GM23248 (cell line): ENCODE data around the gene KCTD5. TPM values are rescaled to one million over a fixed set of nuclear protein-coding genes. Genes with fewer than 3 reads are reported as not detected.

Source experiments
- DNase-seq: peaks from one replicate; pipeline ENCODE4 v3.0.0-alpha.2; 2015
- H2AFZ ChIP-seq: fragments of 200-600 bp; sonication (generic); 2 replicates; pipeline ENCODE4 v1.6.1; 2016; ENCODE audit warnings: antibody characterized with exemption
- H3F3A ChIP-seq: fragments of 200-600 bp; sonication (generic); 2 replicates; pipeline ENCODE4 v1.6.1; 2016; ENCODE audit warnings: mild to moderate bottlenecking, antibody characterized with exemption, mixed run types; ENCODE audit not compliant: insufficient read depth
- H3K27ac ChIP-seq: fragments of 200-600 bp; sonication (generic); 2 replicates; pipeline ENCODE4 v1.5.1; 2016; ENCODE audit warnings: mild to moderate bottlenecking
- H3K27me3 ChIP-seq: fragments of 200-600 bp; sonication (generic); replicated peaks from 2 replicates; pipeline ENCODE4 v1.6.1; 2016; ENCODE audit warnings: mild to moderate bottlenecking; ENCODE audit not compliant: insufficient read depth
- H3K36me3 ChIP-seq: fragments of 200-600 bp; sonication (generic); 2 replicates; pipeline ENCODE4 v1.6.1; 2016; ENCODE audit warnings: low read depth, mild to moderate bottlenecking
- H3K4me1 ChIP-seq: fragments of 200-600 bp; sonication (generic); 2 replicates; pipeline ENCODE4 v1.6.1; 2016; ENCODE audit warnings: mild to moderate bottlenecking; ENCODE audit not compliant: insufficient read depth
- H3K4me2 ChIP-seq: fragments of 200-600 bp; sonication (generic); one replicate; pipeline ENCODE4 v1.6.1; 2016; ENCODE audit warnings: mild to moderate bottlenecking; ENCODE audit not compliant: unreplicated experiment
- H3K4me3 ChIP-seq: fragments of 200-600 bp; sonication (generic); 2 replicates; pipeline ENCODE4 v1.5.1; 2016; ENCODE audit warnings: mild to moderate bottlenecking
- H3K79me2 ChIP-seq: fragments of 200-600 bp; sonication (generic); 2 replicates; pipeline ENCODE4 v1.6.1; 2016; ENCODE audit warnings: mild to moderate bottlenecking; ENCODE audit not compliant: insufficient read depth
- H3K9ac ChIP-seq: fragments of 200-600 bp; sonication (generic); 2 replicates; pipeline ENCODE4 v1.6.1; 2016; ENCODE audit warnings: mild to moderate bottlenecking
- H3K9me2 ChIP-seq: fragments of 200-600 bp; sonication (generic); 2 replicates; pipeline ENCODE4 v1.6.1; 2016; ENCODE audit warnings: mixed run types, mild to moderate bottlenecking, moderate library complexity; ENCODE audit not compliant: insufficient read depth
- H3K9me3 ChIP-seq: fragments of 200-600 bp; sonication (generic); one replicate; pipeline ENCODE4 v1.6.1; 2017; ENCODE audit warnings: low read depth
- H4K20me1 ChIP-seq: fragments of 200-600 bp; sonication (generic); 2 replicates; pipeline ENCODE4 v1.6.0; 2016; ENCODE audit not compliant: insufficient read depth
- EZH2 ChIP-seq: fragments of 200-600 bp; sonication (generic); IDR thresholded peaks from 2 replicates; pipeline ENCODE4 v1.6.1; 2018; ENCODE audit warnings: antibody characterized with exemption, mild to moderate bottlenecking; ENCODE audit not compliant: insufficient read depth, poor library complexity, severe bottlenecking
- EZH2phosphoT487 ChIP-seq: fragments of 200-600 bp; sonication (generic); IDR thresholded peaks from 2 replicates; pipeline ENCODE4 v1.6.1; 2018; ENCODE audit warnings: antibody characterized with exemption, moderate library complexity, mild to moderate bottlenecking, low read depth; ENCODE audit not compliant: insufficient read depth
- WGBS, 2 experiments: methylation state at CpG; one replicate each; pipeline ENCODE4 v1.1.6; 2015 to 2017; ENCODE audit warnings: low lambda C conversion rate in 2 of 2, low coverage in 1 of 2; ENCODE audit errors: missing lambda C conversion rate in 2 of 2; 5-methylcytosine and 5-hydroxymethylcytosine counted together
- in situ Hi-C: fragments of 300-500 bp; cut with MboI; formaldehyde crosslinking; loops from 2 replicates; pipeline ENCODE4 v1.15.0; 2020
- polyA plus RNA-seq: library from polyadenylated mRNA; unstranded; fragments of >200 nt; fragmentation: Nextera tagmentation; extraction: Ambion mirVana; gene quantifications from 2 replicates; pipeline ENCODE4 v1.2.1, GENCODE V29; 2016
- total RNA-seq: library from RNA; depleted of rRNA; stranded (reverse); fragments of >200 nt; shearing (Covaris generic); gene quantifications from 2 replicates; pipeline ENCODE4 v1.2.3, GENCODE V29; 2014

KCTD5 gene
- total and polyA plus RNA-seq, 2 experiments from 2014 or later: 33.2 to 38.3 TPM

DNA sequence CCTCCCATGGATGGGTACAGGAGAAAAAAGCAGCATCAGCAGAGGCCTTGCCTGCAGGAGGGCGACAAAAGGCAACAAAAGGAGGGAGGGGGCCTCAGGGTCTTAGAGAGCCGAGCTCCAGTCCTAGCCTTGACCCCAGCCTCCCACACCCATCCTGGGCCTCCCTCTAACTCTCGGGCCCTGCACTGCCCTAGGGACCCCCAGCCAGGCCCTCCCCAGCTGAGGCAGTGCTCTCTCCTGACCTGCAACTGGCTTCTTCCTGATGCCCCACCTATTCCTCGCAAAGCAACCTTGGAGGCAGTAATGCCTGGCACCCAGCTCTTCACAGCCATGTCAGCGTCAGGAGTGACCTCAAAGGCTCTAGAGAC lies 54.9 kb downstream of the KCTD5 start:
- no peak overlapping the region for H2AFZ ChIP-seq
- DNase-seq: no peak
- 83 to 85% methylated on average over 5 of the region's 5 CpGs for WGBS, 2 experiments

DNA sequence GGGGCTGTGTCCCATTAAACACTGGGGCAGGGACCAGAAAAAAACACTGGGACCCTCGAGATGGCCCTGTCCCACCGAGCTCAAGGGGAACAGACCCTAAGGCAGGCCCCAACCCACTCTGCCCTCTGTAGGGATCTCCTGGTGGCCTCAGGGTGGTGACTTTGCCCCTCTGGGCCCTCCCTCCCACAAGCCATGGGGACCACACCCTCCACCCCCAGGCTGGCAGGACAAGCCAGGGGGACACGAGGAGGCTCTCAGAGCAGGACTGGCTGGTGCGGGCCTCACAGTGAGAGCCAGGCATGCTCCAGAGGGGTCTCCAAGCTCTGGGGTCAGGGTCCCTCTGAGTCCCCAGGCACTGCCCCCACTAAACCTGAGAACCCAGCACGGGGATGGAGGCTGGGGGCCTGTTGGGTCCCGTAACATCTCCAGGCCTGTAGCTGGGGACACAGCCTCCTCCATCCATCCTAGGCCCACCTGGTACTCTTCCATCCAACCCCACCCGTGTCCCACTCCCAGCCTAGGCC lies 55.6 kb downstream of the KCTD5 start:
- H3K27ac ChIP-seq: no peak overlapping the region
- H3K36me3 ChIP-seq: no peaks in the 10 kb centered on the region
- DNase-seq: no peak
- H4K20me1 ChIP-seq: no peaks in the 10 kb centered on the region
- H2AFZ ChIP-seq: no peak overlapping the region
- H3F3A ChIP-seq: no peaks in the 10 kb centered on the region
- in situ Hi-C loops: no loop called here
- no peaks in the 10 kb centered on the region for H3K79me2 ChIP-seq
- no peaks in the 10 kb centered on the region for H3K4me1 ChIP-seq
- H3K27me3 ChIP-seq: no peaks in the 10 kb centered on the region
- H3K4me3 ChIP-seq: no peak overlapping the region
- H3K9me2 ChIP-seq: no peaks in the 10 kb centered on the region
- WGBS, 2 experiments: 59 to 66% methylated on average over 4 to 7 of the region's 7 CpGs
- H3K9ac ChIP-seq: no peak overlapping the region
- no peak for TF ChIP-seq EZH2phosphoT487
- TF ChIP-seq EZH2: no peak
- no peaks in the 10 kb centered on the region for H3K9me3 ChIP-seq
- H3K4me2 ChIP-seq: no peak overlapping the region

More for the DNA sequence above, 54.9 kb downstream of the KCTD5 start:
- H3K4me1 ChIP-seq: no peaks in the 10 kb centered on the region
- TF ChIP-seq EZH2: no peak
- TF ChIP-seq EZH2phosphoT487: no peak
- no peak overlapping the region for H3K4me2 ChIP-seq
- no peak overlapping the region for H3K9ac ChIP-seq
- H3K27me3 ChIP-seq: no peaks in the 10 kb centered on the region
- no peaks in the 10 kb centered on the region for H4K20me1 ChIP-seq
- H3K27ac ChIP-seq: no peak overlapping the region
- no peaks in the 10 kb centered on the region for H3K36me3 ChIP-seq
- no peaks in the 10 kb centered on the region for H3K9me2 ChIP-seq
- no peaks in the 10 kb centered on the region for H3K79me2 ChIP-seq
- H3F3A ChIP-seq: no peaks in the 10 kb centered on the region
- no peaks in the 10 kb centered on the region for H3K9me3 ChIP-seq
- in situ Hi-C loops: no loop called here
- H3K4me3 ChIP-seq: no peak overlapping the region

DNA sequence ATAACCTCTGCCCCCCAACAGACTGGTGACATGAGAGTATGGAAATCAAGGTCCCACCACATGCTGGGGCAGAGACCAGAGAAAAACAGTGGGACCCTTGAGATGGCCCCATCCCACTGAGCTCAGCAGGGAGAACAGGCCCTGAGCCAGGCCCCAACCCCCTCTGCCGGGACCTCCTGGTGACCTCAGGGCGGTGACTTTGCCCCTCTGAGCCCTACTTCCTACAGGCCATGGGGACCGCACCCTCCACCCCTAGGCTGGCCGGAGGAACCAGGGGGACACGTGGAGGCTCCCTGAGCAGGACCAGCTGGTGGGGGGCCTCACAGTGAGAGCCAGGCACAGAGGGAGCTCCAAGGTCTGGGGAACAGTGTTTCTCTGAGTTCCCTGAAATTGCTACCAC lies 56.3 kb downstream of the KCTD5 start:
- Histone ChIP-seq H2AFZ (no peak overlapping the region), H3K4me1 (no peaks in the 10 kb centered on the region), H4K20me1 (no peaks in the 10 kb centered on the region), H3K27me3 (no peaks in the 10 kb centered on the region), H3F3A (no peaks in the 10 kb centered on the region), H3K36me3 (no peaks in the 10 kb centered on the region), H3K9me3 (no peaks in the 10 kb centered on the region), H3K4me2 (no peak overlapping the region), H3K9ac (no peak overlapping the region), H3K79me2 (no peaks in the 10 kb centered on the region), H3K27ac (no peak overlapping the region), H3K4me3 (no peak overlapping the region), H3K9me2 (no peaks in the 10 kb centered on the region)
- in situ Hi-C loops: no loop called here
- no peak for DNase-seq
- WGBS, 2 experiments: 48 to 76% methylated on average over 3 to 5 of the region's 5 CpGs
- TF ChIP-seq EZH2 (no peak), EZH2phosphoT487 (no peak)

DNA sequence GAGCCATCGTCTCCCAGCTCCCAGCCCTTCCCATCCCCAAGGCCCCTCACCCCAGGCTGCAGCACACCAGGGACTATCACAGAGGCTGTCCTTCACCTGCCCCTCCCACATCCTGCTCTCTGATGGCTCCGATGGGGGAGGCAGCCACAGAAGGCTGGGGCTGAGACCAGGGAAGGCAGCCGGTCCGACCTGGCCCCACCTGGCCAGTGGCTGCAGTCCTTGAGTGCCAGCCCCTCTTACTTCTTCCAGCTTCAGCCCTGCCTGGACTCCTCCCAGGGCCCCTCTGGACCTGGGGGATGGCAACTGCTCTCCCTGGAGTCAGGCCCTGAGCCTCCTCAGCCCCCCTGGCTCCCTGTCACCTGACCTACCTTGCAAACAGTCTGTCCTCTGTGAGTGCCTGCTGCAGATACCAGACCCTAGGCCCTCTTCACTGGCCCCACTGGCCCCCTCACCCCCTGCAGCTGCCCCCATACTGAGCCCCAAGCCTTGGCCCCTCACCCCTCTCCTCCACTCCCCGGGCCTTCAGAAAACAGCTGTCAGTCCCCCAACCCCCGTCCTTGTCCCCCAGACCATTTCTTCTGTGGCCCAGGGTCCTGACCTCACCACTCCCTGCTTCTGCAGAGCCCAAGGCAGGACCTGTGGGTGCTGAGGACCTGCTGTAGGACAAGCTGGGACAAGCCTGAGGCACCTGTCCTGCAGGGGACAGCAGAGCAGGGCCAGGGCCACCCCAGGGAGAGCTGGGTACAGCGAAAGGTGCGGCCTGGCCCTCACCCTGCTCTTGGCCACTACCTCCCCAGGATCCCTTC lies 57.5 kb downstream of the KCTD5 start:
- TF ChIP-seq EZH2phosphoT487 (no peak), EZH2 (no peak)
- no peak overlapping the region for H3K4me3 ChIP-seq
- H3K27me3 ChIP-seq: no peaks in the 10 kb centered on the region
- H3K9me2 ChIP-seq: no peaks in the 10 kb centered on the region
- H3K4me2 ChIP-seq: no peak overlapping the region
- WGBS, 2 experiments: 51 to 52% methylated on average over 7 to 8 of the region's 8 CpGs
- no peaks in the 10 kb centered on the region for H3K36me3 ChIP-seq
- H3F3A ChIP-seq: no peaks in the 10 kb centered on the region
- no peaks in the 10 kb centered on the region for H3K9me3 ChIP-seq
- no peak overlapping the region for H3K27ac ChIP-seq
- H3K9ac ChIP-seq: no peak overlapping the region
- no peak for DNase-seq
- H3K4me1 ChIP-seq: no peaks in the 10 kb centered on the region
- H3K79me2 ChIP-seq: no peaks in the 10 kb centered on the region
- in situ Hi-C loops: no loop called here
- H2AFZ ChIP-seq: no peak overlapping the region
- no peaks in the 10 kb centered on the region for H4K20me1 ChIP-seq
